ENCODE measurements around the gene BMP5.

BMP5 gene

DNA sequence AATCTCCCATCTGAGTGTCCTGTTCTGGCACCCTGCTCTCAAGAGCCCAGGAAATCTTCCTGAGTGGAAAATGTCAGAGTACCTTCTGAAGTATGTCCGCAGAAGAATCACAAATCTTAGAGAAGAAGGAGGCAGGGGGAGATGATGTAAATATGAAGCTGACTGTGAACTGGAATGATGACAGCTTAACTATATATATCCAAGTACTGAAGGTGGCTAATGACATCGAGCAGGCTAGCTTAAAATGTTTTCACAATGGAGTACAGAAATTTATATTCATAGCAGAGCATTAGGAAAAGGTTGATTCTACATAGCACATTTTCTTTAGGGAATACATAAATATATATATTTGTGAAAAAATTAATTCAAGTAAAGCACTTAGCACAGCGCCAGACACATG lies 64.3 kb downstream of the BMP5 start:
- no peak for DNase-seq (ENCODE audit: low spot score)

DNA sequence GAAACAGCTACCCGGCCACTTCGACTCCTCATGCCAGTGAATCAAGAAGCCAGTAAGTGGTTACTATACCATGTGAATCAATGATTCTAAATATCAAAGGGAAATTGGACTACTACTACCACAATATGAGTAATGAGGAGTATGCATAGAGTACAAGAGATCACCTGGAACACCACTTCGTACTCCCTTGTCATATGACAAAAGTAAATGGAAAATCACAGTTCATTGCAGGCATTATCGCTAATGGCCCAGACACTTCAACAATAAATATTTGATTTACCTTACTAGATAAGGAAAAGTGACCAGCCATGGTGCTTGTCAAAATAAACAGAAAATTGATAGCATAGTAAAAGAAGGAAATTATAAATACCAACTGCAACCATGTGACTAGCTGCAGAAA lies 73.1 kb downstream of the BMP5 start:
- no peak for DNase-seq (ENCODE audit: low spot score)

GRCh38 chr6:55798571-55798970 lies 76.8 kb downstream of the BMP5 start:
- no peak for DNase-seq (ENCODE audit: low spot score)

- DNase-seq (ENCODE audit: low spot score): no peak
These were observed 81.1 kb downstream of the BMP5 start for GRCh38 chr6:55794136-55794812.

DNA sequence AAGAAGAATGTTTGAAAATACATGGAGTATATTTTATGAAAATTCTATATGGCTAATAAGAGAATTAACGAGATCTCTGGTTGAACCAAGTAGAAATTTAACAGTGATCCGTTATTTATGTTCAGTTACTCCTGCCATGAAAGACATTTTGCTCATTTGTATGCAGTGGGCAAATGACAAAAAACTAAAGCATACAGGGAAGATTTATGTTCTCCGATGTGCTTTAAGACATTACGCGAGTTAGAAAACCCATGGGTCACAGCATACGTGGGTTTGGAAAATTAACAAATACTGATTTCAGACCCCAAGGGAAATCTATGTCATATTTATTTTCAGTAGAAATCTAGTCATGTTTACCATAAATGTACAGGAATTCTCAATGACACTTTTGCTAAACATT lies 90.1 kb downstream of the BMP5 start:
- no peak for DNase-seq (ENCODE audit: low spot score)

GRCh38 chr6:55782275-55782674 lies 93.1 kb downstream of the BMP5 start:
- no peak for DNase-seq (ENCODE audit: low spot score)

GRCh38 chr6:55778705-55779104 lies 96.7 kb downstream of the BMP5 start:
- DNase-seq (ENCODE audit: low spot score): no peak

DNA sequence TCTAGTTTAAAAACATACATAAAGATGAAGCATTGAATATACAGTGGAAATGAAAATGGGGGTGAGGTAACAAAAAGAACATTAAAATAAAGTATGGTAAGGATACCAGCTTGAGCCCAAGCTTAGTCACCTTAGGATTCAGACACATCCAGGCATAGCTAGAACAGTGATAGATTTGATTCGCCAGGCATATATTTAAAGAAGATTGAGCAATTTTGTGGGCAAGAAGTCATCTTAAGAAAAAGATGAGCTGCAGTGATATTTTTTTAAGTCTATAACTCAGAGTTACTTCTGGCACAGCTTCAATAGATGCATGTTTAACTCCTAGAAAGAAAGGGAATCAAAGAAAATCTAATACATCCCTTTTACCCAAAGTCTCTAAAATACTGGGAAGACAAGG lies 97.9 kb downstream of the BMP5 start:
- no peak for DNase-seq (ENCODE audit: low spot score)

- no peak for DNase-seq (ENCODE audit: low spot score)
These were observed 99.3 kb downstream of the BMP5 start for GRCh38 chr6:55776113-55776512.

DNA sequence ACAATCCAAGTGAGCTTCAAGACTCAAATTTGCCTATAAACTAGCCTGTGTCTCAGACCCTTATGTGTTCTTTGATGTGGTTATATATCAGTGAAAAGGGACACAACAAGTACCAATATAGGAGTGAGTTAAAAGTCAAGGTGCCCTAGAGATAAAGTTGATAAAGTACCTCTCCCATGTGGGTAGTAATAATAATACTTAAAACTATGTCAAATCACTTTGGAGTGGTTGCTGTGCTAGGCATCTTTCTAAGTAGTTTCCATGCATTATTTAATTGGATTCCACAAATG lies 100.4 kb downstream of the BMP5 start:
- no peak for DNase-seq (ENCODE audit: low spot score)

- DNase-seq (ENCODE audit: low spot score): no peak
These were observed 100.9 kb downstream of the BMP5 start for GRCh38 chr6:55774286-55775028.

DNA sequence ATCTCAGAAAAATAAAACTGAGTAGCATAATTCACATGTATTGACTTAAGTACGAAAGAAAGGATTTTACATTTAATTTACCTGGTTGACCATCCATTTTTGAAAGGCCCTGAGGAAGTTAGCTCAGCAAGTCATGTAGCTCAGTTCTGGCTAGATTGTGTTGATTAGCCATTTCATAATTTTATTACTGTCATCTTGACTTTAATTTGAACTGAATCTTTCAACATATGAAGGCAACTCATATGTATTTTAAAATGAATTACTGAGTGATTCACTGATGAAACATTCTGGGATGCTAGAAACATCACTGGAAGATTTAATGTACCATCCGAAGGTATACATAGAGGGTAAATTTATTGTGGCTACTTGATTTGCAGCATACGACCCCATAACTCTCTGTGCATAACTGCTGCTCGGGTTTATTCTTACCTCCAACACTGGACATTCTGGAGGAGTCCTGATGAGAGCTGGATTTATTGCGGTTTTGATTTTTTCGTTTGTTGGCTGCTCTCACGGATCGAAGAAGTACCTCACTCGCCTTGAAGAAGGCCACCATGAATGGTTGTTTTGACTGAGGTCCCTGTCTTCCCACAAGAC lies 101.7 kb downstream of the BMP5 start:
- no peak for DNase-seq (ENCODE audit: low spot score)

- no peak for DNase-seq (ENCODE audit: low spot score)
These were observed 102.7 kb downstream of the BMP5 start for GRCh38 chr6:55772730-55773129.

DNA sequence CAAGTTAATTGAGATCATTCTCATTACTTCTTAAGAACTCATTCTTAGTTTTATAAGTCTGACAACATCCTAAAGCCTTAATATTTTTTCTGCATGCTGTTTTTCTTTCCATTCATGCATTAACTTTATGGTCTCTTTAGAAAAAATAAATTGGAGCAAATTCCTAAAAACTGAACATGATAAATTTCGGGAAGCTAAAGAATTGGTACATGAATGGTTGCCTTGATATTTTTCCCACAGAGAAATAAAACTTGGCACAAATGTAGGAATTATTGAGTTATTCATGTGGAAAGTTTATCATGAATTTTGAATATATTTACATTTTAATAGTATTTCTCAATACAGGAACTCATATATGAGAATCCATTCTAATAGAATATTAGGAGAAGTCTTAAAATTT lies 115.9 kb downstream of the BMP5 start:
- no peak for DNase-seq (ENCODE audit: low spot score)

DNA sequence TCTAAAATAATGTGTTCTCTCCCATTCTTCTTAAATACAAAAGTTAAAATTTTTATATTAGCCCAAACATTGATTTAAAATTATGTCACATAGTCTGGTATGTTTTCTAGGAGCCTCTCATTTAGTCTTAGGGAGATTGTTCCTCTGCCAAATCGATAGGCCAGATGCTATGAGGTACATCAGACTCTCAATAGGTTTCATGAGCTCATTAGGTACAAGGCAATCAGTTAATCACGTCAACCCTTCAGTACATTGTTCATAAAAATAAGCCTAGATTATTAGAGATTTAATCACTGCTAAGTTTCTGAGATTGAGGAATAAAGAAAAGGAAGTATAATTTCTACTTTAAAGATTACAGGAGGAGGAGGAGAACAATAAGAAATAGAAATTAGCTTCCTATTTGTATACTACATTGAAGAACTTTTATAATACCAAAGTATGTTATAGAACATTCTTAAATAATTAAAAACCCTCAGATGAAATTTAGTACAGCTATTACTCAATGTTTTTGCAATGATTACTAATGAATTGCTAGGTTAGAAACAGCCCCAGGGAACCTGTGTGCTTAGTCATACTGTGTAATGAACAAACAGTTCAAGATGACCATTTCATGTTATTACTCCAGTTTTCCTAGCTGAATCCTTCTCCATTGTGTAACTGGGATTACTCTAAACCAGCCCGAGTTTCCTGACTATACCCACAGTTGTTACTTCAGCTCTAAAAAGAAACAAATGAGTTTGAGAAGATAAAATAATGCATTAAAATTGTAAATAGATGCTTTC lies 117.0 kb downstream of the BMP5 start:
- DNase-seq (ENCODE audit: low spot score): peak; percentile 34

- no peak for DNase-seq (ENCODE audit: low spot score)
These were observed 118.8 kb downstream of the BMP5 start for GRCh38 chr6:55756531-55757031.

GRCh38 chr6:55748880-55749279 lies 126.5 kb downstream of the BMP5 start:
- DNase-seq (ENCODE audit: low spot score): no peak

DNA sequence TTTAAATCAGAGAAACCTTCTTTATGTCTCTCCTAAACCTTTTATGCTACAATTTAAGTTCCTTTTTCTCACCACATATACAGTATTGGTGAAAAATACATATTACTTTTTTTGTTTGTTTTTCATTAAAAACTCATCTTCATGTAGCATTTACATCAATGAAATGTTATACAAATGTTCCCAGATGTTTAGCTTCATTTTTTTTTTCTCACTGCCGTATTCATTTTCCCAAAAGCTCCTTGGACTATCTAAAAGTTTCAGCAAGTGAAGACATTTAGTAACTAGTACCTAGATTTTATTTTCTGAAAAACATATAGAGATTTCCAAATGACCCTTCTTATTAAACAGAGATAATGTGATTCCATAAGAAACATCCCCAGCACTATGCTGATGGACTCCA lies 128.9 kb downstream of the BMP5 start:
- DNase-seq (ENCODE audit: low spot score): no peak

GRCh38 chr6:55734256-55734655 lies 141.1 kb downstream of the BMP5 start:
- no peak for DNase-seq (ENCODE audit: low spot score)

GRCh38 chr6:55729665-55730064 lies 145.7 kb downstream of the BMP5 start:
- DNase-seq (ENCODE audit: low spot score): no peak

- DNase-seq (ENCODE audit: low spot score): no peak
These were observed 149.2 kb downstream of the BMP5 start for GRCh38 chr6:55726144-55726543.

DNA sequence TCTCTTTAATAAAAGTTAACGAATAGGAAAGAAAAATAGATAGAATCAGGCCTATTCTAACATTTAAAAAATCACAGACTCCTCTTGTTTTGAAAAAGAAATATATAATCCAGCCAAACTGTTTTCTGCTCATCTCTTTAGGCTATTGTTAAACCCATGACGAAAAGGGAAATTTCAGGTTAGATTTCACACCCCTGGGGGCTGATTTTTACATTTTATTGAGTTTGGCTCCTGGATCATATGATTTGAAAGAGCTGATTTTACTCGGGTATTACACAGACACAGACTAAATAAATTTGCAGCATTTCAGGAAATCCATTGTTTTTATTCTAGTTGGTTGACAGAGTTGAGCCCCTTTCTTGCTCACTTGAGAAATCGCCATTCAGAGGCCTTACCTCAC lies 160.6 kb downstream of the BMP5 start:
- no peak for DNase-seq (ENCODE audit: low spot score)

- DNase-seq (ENCODE audit: low spot score): peak; percentile 15
These were observed 162.0 kb downstream of the BMP5 start for GRCh38 chr6:55713436-55713835.

All from AG08396 (cell line).